ENCODE results near the gene CSNK2A1. TPM values are rescaled to one million over a fixed set of nuclear protein-coding genes. Genes with fewer than 3 reads are reported as not detected.

The CSNK2A1 gene
- total and polyA plus RNA-seq, 2 of the 8 experiments (the other 6 are each of a cell fraction or from before 2014, with no cell fraction given), result 117 to 260 TPM

DNA sequence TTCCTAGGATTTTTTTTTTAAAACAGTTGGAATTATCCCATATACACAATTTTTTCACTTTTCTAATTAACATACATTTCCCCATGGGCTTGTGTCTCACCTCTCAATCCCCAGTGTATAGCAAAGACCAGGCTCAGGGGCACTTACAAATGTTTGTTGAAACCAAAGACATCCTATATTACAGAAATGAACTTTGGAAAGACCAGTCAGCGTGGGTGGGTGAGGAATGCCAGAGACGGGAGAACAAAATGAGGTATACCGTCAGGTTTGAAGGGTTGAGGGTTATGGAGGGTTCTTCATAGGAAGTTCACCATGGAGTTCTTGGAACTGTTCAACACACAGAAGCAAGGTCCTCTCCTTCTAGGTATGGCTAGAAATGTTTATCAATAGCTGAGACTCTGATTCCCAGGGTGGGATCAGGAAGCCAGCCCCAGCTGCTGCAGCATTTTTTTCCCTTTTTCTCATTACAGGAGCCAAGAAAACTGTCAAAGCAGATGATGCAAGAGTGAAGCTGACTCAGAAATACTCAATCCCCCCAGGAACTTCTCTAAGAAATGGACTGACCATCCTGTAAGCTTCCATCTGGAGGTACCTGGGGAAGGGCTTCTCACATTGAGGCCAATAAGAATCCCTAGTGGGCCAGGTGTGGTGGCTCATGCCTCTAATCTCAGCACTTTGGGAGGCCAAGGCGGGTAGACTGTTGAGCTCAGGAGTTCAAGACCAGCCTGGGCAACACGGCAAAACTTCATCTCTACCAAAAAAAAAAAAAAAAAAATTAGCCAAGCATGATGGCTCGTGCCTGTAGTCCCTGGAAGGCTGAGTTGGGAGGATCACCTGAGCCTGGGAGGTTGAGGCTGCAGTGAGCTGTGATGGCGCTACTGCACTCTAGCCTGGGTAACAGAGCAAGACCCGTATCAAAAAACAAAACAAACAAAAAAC lies 65.3 kb downstream of the CSNK2A1 start:
- no peak for DNase-seq (ENCODE audit: low read depth in 1 of 2, low spot score in 2 of 2)
- POLR2A ChIA-PET (ENCODE audit: partially characterized antibody), result interaction anchor here (0.8 to 2.3 kb wide), 4 partner anchors 9 to 124 kb away, joined by 3 to 6 read pairs (median 4); no protein-coding TSS in a partner anchor

More for the DNA sequence above, 65.3 kb downstream of the CSNK2A1 start:
- Histone ChIP-seq H3K9me3 (ENCODE audit: insufficient read depth in 2 of 2, low read depth in 1 of 2, low read length in 1 of 2) (no peaks in the 10 kb centered on the region; a peak in 1 of 4 replicates), H2AFZ (ENCODE audit: low read length) (no peak overlapping the region), H3K14ac (ENCODE audit: insufficient read length) (no peak overlapping the region), H3K27ac (ENCODE audit: low read depth, low read length) (no peak overlapping the region), H2BK20ac (ENCODE audit: low read length) (no peak overlapping the region), H3K23me2 (ENCODE audit: low read depth, low read length) (no peaks in the 10 kb centered on the region), H4K8ac (ENCODE audit: extremely low read depth, insufficient read depth, low read length) (no peak overlapping the region), H3K4ac (replicated peaks; ENCODE audit: insufficient read length, low read depth, low read length) (no peak overlapping the region), H2AK5ac (ENCODE audit: low read depth, low read length) (no peak overlapping the region), H3K56ac (replicated peaks; ENCODE audit: insufficient read length, low read depth, low read length) (no peak overlapping the region), H3K79me1 (ENCODE audit: low read depth, low read length) (no peaks in the 10 kb centered on the region), H3K9ac (replicated peaks in 1 of 4; ENCODE audit: extremely low read depth in 1 of 4, low read depth in 3 of 4, low read length in 3 of 4) (no peak overlapping the region), H3K27me3 (replicated peaks in 1 of 4; ENCODE audit: control insufficient read depth in 3 of 4, extremely low read depth in 1 of 4, insufficient read depth in 3 of 4, low read length in 3 of 4) (no peaks in the 10 kb centered on the region), H4K91ac (replicated peaks; ENCODE audit: insufficient read length, low read length) (no peak overlapping the region), H3K4me2 (ENCODE audit: insufficient read depth in 1 of 2, low read depth in 2 of 2, low read length in 2 of 2) (no peak overlapping the region), H4K5ac (ENCODE audit: insufficient read length, low read depth, low read length) (no peak overlapping the region), H3K23ac (ENCODE audit: insufficient read length) (no peak overlapping the region), H3K36me3 (ENCODE audit: control insufficient read depth in 2 of 4, insufficient read depth in 4 of 4, low read length in 3 of 4) (peaks cover 9 to 40% (median 25%) of the 10 kb centered on the region in 4 experiments; a peak in 7 of 8 replicates), H3K79me2 (ENCODE audit: control insufficient read depth in 1 of 2, insufficient read depth in 2 of 2, low read length in 2 of 2) (no peaks in the 10 kb centered on the region), H3K4me1 (replicated peaks in 1 of 4; ENCODE audit: control insufficient read depth in 3 of 4, insufficient read depth in 4 of 4, low read length in 3 of 4) (no peaks in the 10 kb centered on the region), H2BK12ac (ENCODE audit: low read depth, low read length) (no peak overlapping the region), H2BK15ac (ENCODE audit: low read length) (no peak overlapping the region), H2BK5ac (ENCODE audit: low read depth, low read length) (no peak overlapping the region), H2BK120ac (replicated peaks; ENCODE audit: low read depth, low read length) (no peak overlapping the region), H3K18ac (ENCODE audit: extremely low read depth, low read length) (no peak overlapping the region), H4K20me1 (replicated peaks in 1 of 2; ENCODE audit: control insufficient read depth in 1 of 2, insufficient read depth in 2 of 2, low read length in 2 of 2) (peaks cover 0 to 2% of the 10 kb centered on the region in 2 experiments), H3K4me3 (ENCODE audit: extremely low read depth in 1 of 4, insufficient read depth in 2 of 4, low read depth in 3 of 4, low read length in 4 of 4) (no peak overlapping the region)
- no peak for FAIRE-seq
- 91% methylated on average over 8 of the region's 8 CpGs; no CpG with 5 or more reads in 1 of the 2 experiments for WGBS, 2 experiments (ENCODE audit: extremely low coverage in 1 of 2, insufficient coverage in 1 of 2, insufficient read length in 1 of 2, insufficient replicate concordance in 2 of 2, low coverage in 1 of 2, low lambda C conversion rate in 2 of 2, missing lambda C conversion rate in 1 of 2)
- no peak for TF ChIP-seq YY1 (IDR thresholded peaks at IDR 0.05; ENCODE audit: low read depth, low read length)
- TF ChIP-seq SAP30 (IDR thresholded peaks at IDR 0.05; ENCODE audit: insufficient read depth, insufficient replicate concordance, low read length), result no peak
- TF ChIP-seq, protein P1, sequence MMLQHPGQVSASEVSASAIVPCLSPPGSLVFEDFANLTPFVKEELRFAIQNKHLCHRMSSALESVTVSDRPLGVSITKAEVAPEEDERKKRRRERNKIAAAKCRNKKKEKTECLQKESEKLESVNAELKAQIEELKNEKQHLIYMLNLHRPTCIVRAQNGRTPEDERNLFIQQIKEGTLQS (IDR thresholded peaks at IDR 0.05; ENCODE audit: insufficient read depth, low read depth, low read length), result no peak
- TF ChIP-seq HDAC6 (IDR thresholded peaks at IDR 0.05; ENCODE audit: low read depth, low read length), result no peak
- TF ChIP-seq JUND (IDR thresholded peaks at IDR 0.05; ENCODE audit: low read length), result no peak
- TF ChIP-seq POLR2AphosphoS5 (IDR thresholded peaks at IDR 0.05; ENCODE audit: low read depth, low read length), result no peak
- TF ChIP-seq SIRT6 (IDR thresholded peaks at IDR 0.05; ENCODE audit: low read length), result no peak
- no peak for TF ChIP-seq BACH1 (IDR thresholded peaks at IDR 0.05; ENCODE audit: low read length)
- no peak for TF ChIP-seq EGR1 (IDR thresholded peaks at IDR 0.05; ENCODE audit: borderline replicate concordance, low read depth, low read length)
- TF ChIP-seq, protein P2, sequence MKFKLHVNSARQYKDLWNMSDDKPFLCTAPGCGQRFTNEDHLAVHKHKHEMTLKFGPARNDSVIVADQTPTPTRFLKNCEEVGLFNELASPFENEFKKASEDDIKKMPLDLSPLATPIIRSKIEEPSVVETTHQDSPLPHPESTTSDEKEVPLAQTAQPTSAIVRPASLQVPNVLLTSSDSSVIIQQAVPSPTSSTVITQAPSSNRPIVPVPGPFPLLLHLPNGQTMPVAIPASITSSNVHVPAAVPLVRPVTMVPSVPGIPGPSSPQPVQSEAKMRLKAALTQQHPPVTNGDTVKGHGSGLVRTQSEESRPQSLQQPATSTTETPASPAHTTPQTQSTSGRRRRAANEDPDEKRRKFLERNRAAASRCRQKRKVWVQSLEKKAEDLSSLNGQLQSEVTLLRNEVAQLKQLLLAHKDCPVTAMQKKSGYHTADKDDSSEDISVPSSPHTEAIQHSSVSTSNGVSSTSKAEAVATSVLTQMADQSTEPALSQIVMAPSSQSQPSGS (IDR thresholded peaks at IDR 0.05; ENCODE audit: low read length), result no peak
- CTCF ChIA-PET (ENCODE audit: partially characterized antibody), result interaction anchor here (0.6 to 5.3 kb wide), 18 partner anchors 8 to 1666 kb away, joined by 3 to 36 read pairs (median 5); no protein-coding TSS in a partner anchor

Measured in H1 (cell line).